NT2/D1 (cell line): ENCODE results near the gene GPR3.

Experiments used
- SUZ12 ChIP-seq: IDR thresholded peaks from 2 replicates; pipeline ENCODE4 v1.6.1; 2011; ENCODE audit not compliant: insufficient read length, insufficient read depth; ENCODE audit errors: extremely low read depth
- YY1 ChIP-seq: IDR thresholded peaks from 2 replicates; pipeline ENCODE4 v1.6.1; 2011; ENCODE audit not compliant: insufficient read length, insufficient read depth
- ZNF274 ChIP-seq: IDR thresholded peaks from 2 replicates; pipeline ENCODE4 v1.6.1; 2011; ENCODE audit warnings: mild to moderate bottlenecking, low read depth, low read length

DNA sequence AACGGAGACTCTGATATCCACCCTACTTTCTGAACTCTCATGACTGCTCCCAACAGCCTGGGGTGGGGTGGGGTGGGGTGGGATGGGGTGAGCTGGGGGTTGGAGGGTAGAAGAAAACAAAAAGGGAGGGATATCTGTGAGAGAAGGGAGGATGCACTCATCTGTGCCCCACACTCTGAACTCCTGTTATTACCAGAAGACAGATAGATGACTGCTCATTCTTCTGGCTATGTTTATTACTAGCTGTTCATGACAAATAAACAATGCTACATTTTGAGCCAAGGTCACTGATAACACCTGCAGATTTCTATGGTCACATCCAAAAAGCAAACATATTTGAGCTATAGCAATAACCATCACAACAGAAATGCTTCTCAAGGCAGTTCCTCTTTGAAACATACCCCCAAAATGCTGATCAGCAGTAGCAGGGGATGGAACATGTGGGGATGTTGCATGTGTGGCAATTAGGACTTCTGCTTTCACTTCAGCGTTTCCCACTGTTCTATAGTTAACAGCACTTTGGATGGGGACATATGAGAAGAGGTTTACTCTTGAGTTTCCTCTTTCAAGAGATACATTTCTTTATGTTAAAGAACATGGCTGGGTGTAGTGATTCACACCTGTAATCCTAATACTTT is 43.3 kb downstream of the GPR3 start:
- TF ChIP-seq YY1: no peak
- TF ChIP-seq SUZ12: no peak
- TF ChIP-seq ZNF274: no peak
